ENCODE data around the gene PALM. TPM values are rescaled to one million over a fixed set of nuclear protein-coding genes. Genes with fewer than 3 reads are reported as not detected.

The PALM gene
- total RNA-seq, 1 experiment from 2014 or later: 18.5 TPM

- H3K79me1 ChIP-seq (ENCODE audit: insufficient read depth, low read depth, low read length, poor library complexity, severe bottlenecking): no peaks in the 10 kb centered on the region
- peaks cover 4% of the 10 kb centered on the region for H3K27me3 Mint-ChIP-seq (ENCODE audit: low read depth)
- TF ChIP-seq, protein P1, sequence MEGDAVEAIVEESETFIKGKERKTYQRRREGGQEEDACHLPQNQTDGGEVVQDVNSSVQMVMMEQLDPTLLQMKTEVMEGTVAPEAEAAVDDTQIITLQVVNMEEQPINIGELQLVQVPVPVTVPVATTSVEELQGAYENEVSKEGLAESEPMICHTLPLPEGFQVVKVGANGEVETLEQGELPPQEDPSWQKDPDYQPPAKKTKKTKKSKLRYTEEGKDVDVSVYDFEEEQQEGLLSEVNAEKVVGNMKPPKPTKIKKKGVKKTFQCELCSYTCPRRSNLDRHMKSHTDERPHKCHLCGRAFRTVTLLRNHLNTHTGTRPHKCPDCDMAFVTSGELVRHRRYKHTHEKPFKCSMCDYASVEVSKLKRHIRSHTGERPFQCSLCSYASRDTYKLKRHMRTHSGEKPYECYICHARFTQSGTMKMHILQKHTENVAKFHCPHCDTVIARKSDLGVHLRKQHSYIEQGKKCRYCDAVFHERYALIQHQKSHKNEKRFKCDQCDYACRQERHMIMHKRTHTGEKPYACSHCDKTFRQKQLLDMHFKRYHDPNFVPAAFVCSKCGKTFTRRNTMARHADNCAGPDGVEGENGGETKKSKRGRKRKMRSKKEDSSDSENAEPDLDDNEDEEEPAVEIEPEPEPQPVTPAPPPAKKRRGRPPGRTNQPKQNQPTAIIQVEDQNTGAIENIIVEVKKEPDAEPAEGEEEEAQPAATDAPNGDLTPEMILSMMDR (conservative IDR thresholded peaks at IDR 0.05): no peak
- no peaks in the 10 kb centered on the region; a peak in 2 of 5 replicates for H3K9me3 Mint-ChIP-seq
- no peak overlapping the region for H4K5ac ChIP-seq (ENCODE audit: insufficient read length, low read depth, low read length)
- no peak overlapping the region for H3K23ac ChIP-seq (ENCODE audit: insufficient read length, low read depth, low read length)
- no peak overlapping the region for H3K14ac ChIP-seq (ENCODE audit: insufficient read depth, low read length)
- H3K4me3 Mint-ChIP-seq: no peak overlapping the region
- H3K4me1 Mint-ChIP-seq: peaks cover under 1 to 6% of the 10 kb centered on the region in 2 experiments; a peak in 3 of 4 replicates
- no peak overlapping the region for H2AFZ ChIP-seq (ENCODE audit: low read length)
- no peak overlapping the region for H3K9ac ChIP-seq (ENCODE audit: extremely low read depth, insufficient read length, low read length)
- H4K8ac ChIP-seq (replicated peaks; ENCODE audit: insufficient read length, low read depth, low read length): no peak overlapping the region
- peaks cover 0 to 4% (median 0%) of the 10 kb centered on the region in 3 experiments; a peak in 2 of 7 replicates for H3K36me3 Mint-ChIP-seq (ENCODE audit: insufficient read depth in 1 of 3, low read depth in 3 of 3)
- H3K4me1 ChIP-seq (ENCODE audit: insufficient read depth, low read length): no peaks in the 10 kb centered on the region
- no peak overlapping the region for H4K91ac ChIP-seq (ENCODE audit: insufficient read length, low read depth, low read length)
- no peak for DNase-seq
- no peaks in the 10 kb centered on the region for H3K27me3 ChIP-seq (ENCODE audit: insufficient read depth, low read length)
- no peak overlapping the region for H2BK5ac ChIP-seq (ENCODE audit: insufficient read length, low read length)
- no peak overlapping the region for H3K4me2 ChIP-seq (ENCODE audit: insufficient read depth, insufficient read length, low read length)
- H3K79me2 ChIP-seq (ENCODE audit: insufficient read depth, low read length): no peaks in the 10 kb centered on the region
- no peak overlapping the region for H2BK12ac ChIP-seq (ENCODE audit: insufficient read length, low read depth, low read length)
- H3T11ph ChIP-seq (ENCODE audit: low read length): no peak overlapping the region
- no peak overlapping the region for H2BK20ac ChIP-seq (ENCODE audit: low read depth, low read length, poor library complexity, severe bottlenecking)
- no peak overlapping the region for H3K4ac ChIP-seq (ENCODE audit: low read depth, low read length)
- no peak overlapping the region for H2BK120ac ChIP-seq (ENCODE audit: low read depth, low read length, poor library complexity, severe bottlenecking)
- H3K56ac ChIP-seq (ENCODE audit: insufficient read length, low read depth, low read length): no peak overlapping the region
- H3K27ac ChIP-seq (ENCODE audit: insufficient read length, low read depth, low read length): no peak overlapping the region
- no peak overlapping the region for H3K18ac ChIP-seq (ENCODE audit: insufficient read length, low read depth, low read length)
- no peaks in the 10 kb centered on the region for H4K20me1 ChIP-seq (ENCODE audit: control insufficient read depth, insufficient read depth, insufficient read length)
- no peak overlapping the region for H2BK15ac ChIP-seq (ENCODE audit: low read depth, low read length)
- H2AK5ac ChIP-seq (ENCODE audit: insufficient read length, low read length): no peak overlapping the region
- WGBS (ENCODE audit: extremely low coverage, insufficient read length, low lambda C conversion rate): no CpG with 5 or more reads among the region's 18 CpGs
- H3K23me2 ChIP-seq (ENCODE audit: insufficient read length, low read depth, low read length, poor library complexity, severe bottlenecking): no peaks in the 10 kb centered on the region
- no peak overlapping the region for H3K27ac Mint-ChIP-seq
- no peaks in the 10 kb centered on the region for H3K9me3 ChIP-seq (ENCODE audit: control insufficient read depth, low read depth, low read length)
These were observed 67.8 kb downstream of the PALM start for GRCh38 chr19:776549-776948.
